Measurements from ENCODE around the gene TRPM2.
"Not testable (repeated sequence)": the region's sequence is repeated elsewhere in the genome, so short reads cannot be mapped to it uniquely, and the experiment has no call there.

The TRPM2 gene

GRCh38 chr21:44335266-44336059 is 18.0 kb upstream of the TRPM2 start:
- DNase-seq = no peak

- no peak for DNase-seq
Measured at GRCh38 chr21:44337449-44337848, 16.0 kb upstream of the TRPM2 start.

GRCh38 chr21:44337941-44338895 is 15.2 kb upstream of the TRPM2 start:
- no peak for DNase-seq

- DNase-seq = peak; percentile 85
Measured at GRCh38 chr21:44338971-44339910, 14.2 kb upstream of the TRPM2 start, which contains the start of gene CFAP410. TSS of gene CFAP410 (minus strand) at chr21:44339390. CDS start at chr21:44339194, 196 bp downstream.

- not testable (repeated sequence) for DNase-seq
Measured at GRCh38 chr21:44341726-44342458, 11.5 kb upstream of the TRPM2 start.

GRCh38 chr21:44342981-44343380 is 10.4 kb upstream of the TRPM2 start:
- DNase-seq = not testable (repeated sequence)

- no peak for DNase-seq
Measured at GRCh38 chr21:44344541-44345183, 8.8 kb upstream of the TRPM2 start.

GRCh38 chr21:44345495-44345894 is 7.9 kb upstream of the TRPM2 start:
- no peak for DNase-seq

GRCh38 chr21:44347911-44348451 is 5.4 kb upstream of the TRPM2 start:
- DNase-seq = no peak

GRCh38 chr21:44348861-44349260 is 4.6 kb upstream of the TRPM2 start:
- no peak for DNase-seq

- DNase-seq = no peak
Measured at GRCh38 chr21:44349416-44349846, 4.0 kb upstream of the TRPM2 start.

- no peak for DNase-seq
Measured at GRCh38 chr21:44349847-44350772, 3.3 kb upstream of the TRPM2 start.

- DNase-seq = no peak
Measured at GRCh38 chr21:44350773-44351481, 2.5 kb upstream of the TRPM2 start.

GRCh38 chr21:44351535-44352252 is 1.7 kb upstream of the TRPM2 start:
- DNase-seq = no peak

GRCh38 chr21:44352253-44352860 is 1.1 kb upstream of the TRPM2 start:
- no peak for DNase-seq

- no peak for DNase-seq
Measured at GRCh38 chr21:44354001-44354405, 582 bp downstream of the TRPM2 start.

GRCh38 chr21:44354775-44355771 is 1.7 kb downstream of the TRPM2 start:
- no peak for DNase-seq
